ENCODE data around the gene AKR1B15. TPM values are rescaled to one million over a fixed set of nuclear protein-coding genes. Genes with fewer than 3 reads are reported as not detected.
"Not testable (repeated sequence)": the region's sequence is repeated elsewhere in the genome, so short reads cannot be mapped to it uniquely, and the experiment has no call there.

AKR1B15 gene
- total and polyA plus RNA-seq, 2 donors (not counting 3 experiments of a cell fraction or from before 2014, with no cell fraction given) = not detected

DNA sequence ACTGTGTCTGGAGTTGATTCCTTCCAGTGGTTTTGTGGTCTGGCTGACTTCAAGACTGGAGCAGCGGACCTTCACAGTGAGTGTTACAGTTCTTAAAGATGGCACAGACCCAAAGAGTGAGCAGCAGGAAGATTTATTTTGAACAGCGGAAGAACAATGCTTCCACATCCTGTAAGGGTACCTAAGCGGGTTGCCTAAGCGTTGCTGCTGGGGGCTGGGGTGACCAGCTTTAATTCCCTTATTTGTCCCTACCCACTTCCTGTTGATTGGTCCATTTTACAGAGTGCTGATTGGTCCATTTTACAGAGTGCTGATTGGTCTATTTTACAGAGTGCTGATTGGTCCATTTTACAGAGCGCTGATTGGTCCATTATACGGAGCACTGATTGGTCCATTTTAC is 13.2 kb downstream of the AKR1B15 start:
- FAIRE-seq (no peak), DNase-seq (ENCODE audit: low read depth, low spot score) (no peak)
- dilution Hi-C loops (cut with MboI; ENCODE audit: extremely low pct_ligation_motif_present, low sequenced_read_pairs) (no loop called here), intact Hi-C loops (cut with micrococcal nuclease) (no loop called here)
- BruUV-seq (replicated peaks) = no TSS peak
- H3K36me3 ChIP-seq (ENCODE audit: control insufficient read depth in 2 of 2, extremely low read depth in 1 of 2, insufficient read depth in 2 of 2, low read length in 2 of 2) = no peaks in the 10 kb centered on the region
- H3K27ac ChIP-seq (ENCODE audit: insufficient read depth, low read depth, low read length) = no peak overlapping the region
- H3K79me2 ChIP-seq (ENCODE audit: control insufficient read depth, insufficient read depth, low read length) = no peaks in the 10 kb centered on the region
- peaks cover 2 to 3% of the 10 kb centered on the region in 2 experiments for H3K27me3 ChIP-seq (ENCODE audit: control insufficient read depth in 2 of 2, insufficient read depth in 2 of 2, low read length in 2 of 2)
- no peak overlapping the region for H2AFZ ChIP-seq (ENCODE audit: low read depth, low read length)
- H3K4me3 ChIP-seq (replicated peaks in 1 of 3; ENCODE audit: insufficient read depth in 1 of 3, low read depth in 1 of 3, low read length in 3 of 3) = no peak overlapping the region
- TF ChIP-seq JUN (IDR thresholded peaks at IDR 0.05; ENCODE audit: borderline replicate concordance, insufficient read depth, insufficient read length, low read depth) (no peak), GATA2 (IDR thresholded peaks at IDR 0.05; ENCODE audit: insufficient read depth, insufficient read length, low read depth, low read length) (no peak), EZH2 (IDR thresholded peaks at IDR 0.05; ENCODE audit: borderline replicate concordance, low read depth, low read length, severe bottlenecking) (no peak), FOS (IDR thresholded peaks at IDR 0.05; ENCODE audit: borderline replicate concordance, insufficient read depth, low read length) (no peak)
- TF ChIP-seq, protein P1, sequence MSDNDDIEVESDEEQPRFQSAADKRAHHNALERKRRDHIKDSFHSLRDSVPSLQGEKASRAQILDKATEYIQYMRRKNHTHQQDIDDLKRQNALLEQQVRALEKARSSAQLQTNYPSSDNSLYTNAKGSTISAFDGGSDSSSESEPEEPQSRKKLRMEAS (IDR thresholded peaks at IDR 0.05; ENCODE audit: insufficient read depth, insufficient read length) = no peak
- H4K20me1 ChIP-seq (replicated peaks; ENCODE audit: control insufficient read depth, extremely low read depth, insufficient read depth, low read length) = no peaks in the 10 kb centered on the region
- H3K9ac ChIP-seq (replicated peaks; ENCODE audit: extremely low read depth, insufficient read depth, low read length) = no peak overlapping the region
- CTCF ChIA-PET = no interaction called here
- no peak overlapping the region for H3K4me2 ChIP-seq (ENCODE audit: insufficient read depth, low read length)
- no peaks in the 10 kb centered on the region for H3K4me1 ChIP-seq (ENCODE audit: control insufficient read depth, extremely low read depth, insufficient read depth, low read length)
- no peaks in the 10 kb centered on the region for H3K9me1 ChIP-seq (replicated peaks; ENCODE audit: control insufficient read depth, extremely low read depth, insufficient read depth, low read length)
- POLR2A ChIA-PET = no interaction called here
- no peaks in the 10 kb centered on the region for H3K9me3 ChIP-seq (replicated peaks; ENCODE audit: control insufficient read depth, insufficient read depth, low read length)

DNA sequence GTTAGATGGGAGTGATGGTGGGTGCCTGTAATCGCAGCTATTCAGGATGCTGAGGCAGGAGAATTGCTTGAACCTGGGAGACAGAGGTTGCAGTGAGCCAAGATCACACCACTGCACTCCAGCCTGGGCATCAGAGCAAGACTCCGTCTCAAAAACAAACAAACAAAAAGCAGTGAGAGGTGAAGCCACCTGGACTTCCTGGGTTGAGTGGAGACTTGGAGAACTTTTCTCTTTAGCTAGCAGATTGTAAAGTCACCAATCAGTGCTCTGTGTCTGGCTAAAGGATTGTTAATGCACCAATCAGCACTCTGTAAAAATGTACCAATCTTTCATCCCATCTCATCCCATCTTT is 14.5 kb downstream of the AKR1B15 start:
- POLR2A ChIA-PET, FAIRE-seq: not testable (repeated sequence)

More for the DNA sequence above, 14.5 kb downstream of the AKR1B15 start:
- H3K9me1 ChIP-seq (replicated peaks; ENCODE audit: control insufficient read depth, extremely low read depth, insufficient read depth, low read length); H2AFZ ChIP-seq (ENCODE audit: low read depth, low read length); BruUV-seq (replicated peaks); H3K36me3 ChIP-seq (ENCODE audit: control insufficient read depth in 2 of 2, extremely low read depth in 1 of 2, insufficient read depth in 2 of 2, low read length in 2 of 2); H3K4me2 ChIP-seq (ENCODE audit: insufficient read depth, low read length); H3K9me3 ChIP-seq (replicated peaks; ENCODE audit: control insufficient read depth, insufficient read depth, low read length); dilution Hi-C loops (cut with MboI; ENCODE audit: extremely low pct_ligation_motif_present, low sequenced_read_pairs); H3K27me3 ChIP-seq (ENCODE audit: control insufficient read depth in 2 of 2, insufficient read depth in 2 of 2, low read length in 2 of 2); H3K4me1 ChIP-seq (ENCODE audit: control insufficient read depth, extremely low read depth, insufficient read depth, low read length); DNase-seq (ENCODE audit: low read depth, low spot score); H3K79me2 ChIP-seq (ENCODE audit: control insufficient read depth, insufficient read depth, low read length); intact Hi-C loops (cut with micrococcal nuclease); H3K4me3 ChIP-seq (replicated peaks in 1 of 3; ENCODE audit: insufficient read depth in 1 of 3, low read depth in 1 of 3, low read length in 3 of 3); H3K27ac ChIP-seq (ENCODE audit: insufficient read depth, low read depth, low read length); H4K20me1 ChIP-seq (replicated peaks; ENCODE audit: control insufficient read depth, extremely low read depth, insufficient read depth, low read length); H3K9ac ChIP-seq (replicated peaks; ENCODE audit: extremely low read depth, insufficient read depth, low read length): not testable (repeated sequence)
- CTCF ChIA-PET = interaction anchor here (0.9 to 1.2 kb wide), 2 partner anchors 16 to 49 kb away, joined by 3 to 7 read pairs; no protein-coding TSS in a partner anchor
